ENCODE data around the gene ABHD15.
A peak's percentile ranks its signal among the peaks of the same experiment; 100 is the strongest.

The ABHD15 gene

GRCh38 chr17:29581583-29582253 is 14.9 kb upstream of the ABHD15 start:
- DNase-seq = no peak

- DNase-seq = peak; percentile 68
Measured at GRCh38 chr17:29579866-29580771, 13.3 kb upstream of the ABHD15 start.

GRCh38 chr17:29578626-29579485 is 12.0 kb upstream of the ABHD15 start:
- no peak for DNase-seq

GRCh38 chr17:29577385-29578211 is 10.8 kb upstream of the ABHD15 start:
- no peak for DNase-seq

- no peak for DNase-seq
Measured at GRCh38 chr17:29577001-29577370, 10.1 kb upstream of the ABHD15 start.

- no peak for DNase-seq
Measured at GRCh38 chr17:29576214-29577000, 9.6 kb upstream of the ABHD15 start.

- DNase-seq = no peak
Measured at GRCh38 chr17:29575511-29576213, 8.8 kb upstream of the ABHD15 start.

- no peak for DNase-seq
Measured at GRCh38 chr17:29574732-29575510, 8.1 kb upstream of the ABHD15 start.

GRCh38 chr17:29573871-29574731 is 7.3 kb upstream of the ABHD15 start:
- no peak for DNase-seq

- DNase-seq = no peak
Measured at GRCh38 chr17:29573558-29573869, 6.7 kb upstream of the ABHD15 start.

- no peak for DNase-seq
Measured at GRCh38 chr17:29572691-29573557, 6.1 kb upstream of the ABHD15 start.

GRCh38 chr17:29571883-29572681 is 5.2 kb upstream of the ABHD15 start:
- no peak for DNase-seq

GRCh38 chr17:29571486-29571882 is 4.6 kb upstream of the ABHD15 start:
- no peak for DNase-seq

GRCh38 chr17:29570521-29570920 is 3.7 kb upstream of the ABHD15 start:
- no peak for DNase-seq

- DNase-seq = no peak
Measured at GRCh38 chr17:29569245-29569950, 2.6 kb upstream of the ABHD15 start.

Data from KG1 (cell line).